K562 (cell line): ENCODE results near the gene SOCS3. TPM values are rescaled to one million over a fixed set of nuclear protein-coding genes. Genes with fewer than 3 reads are reported as not detected.

Experiments used
- ATAC-seq: fragments of 200-7000 bp; cut with Tn5 transposase; 3 replicates; pipeline ENCODE4 v1.9.1; 2020; ENCODE audit warnings: moderate library complexity
- BruUV-seq: library from RNA; stranded (reverse); fragments of 400-500 nt; replicated peaks from 2 replicates; lab custom pipeline; 2021; lab: Mats Ljungman, UMichigan
- CTCF ChIA-PET: fragments of 300-600 bp; formaldehyde crosslinking; extraction: SDS; loops from one replicate; lab custom pipeline; 2021; ENCODE audit warnings: low intra/inter-chr PET ratio; lab: Yijun Ruan, JAX
- POLR2A ChIA-PET: fragments of 300-600, 350-650 bp; sonication (Branson Sonifier 250); formaldehyde crosslinking; extraction: SDS; loops from one replicate; lab custom pipeline; 2021; ENCODE audit warnings: antibody characterized with exemption, inconsistent platforms; lab: Yijun Ruan, JAX
- DNase-seq, 4 experiments: peaks; one replicate each; pipeline versions ENCODE4 v3.0.0 to v3.0.0-alpha.2; 2011 to 2018; ENCODE audit warnings: low spot score in 3 of 4, mixed read lengths in 3 of 4; ENCODE audit errors: extremely low read depth in 1 of 4
- FAIRE-seq: peaks from 2 replicates; lab custom pipeline; 2011; peaks lifted over from hg19 to GRCh38; lab: Jason Lieb, UNC
- H2AFZ ChIP-seq: 2 replicates; pipeline ENCODE4 v1.6.0; 2011; ENCODE audit warnings: low read depth, low read length, control low read depth, inconsistent platforms
- H3K27ac ChIP-seq: fragments of 200-600 bp; 3 replicates; pipeline ENCODE4 v1.8.0; 2011; ENCODE audit warnings: low read depth, mild to moderate bottlenecking, control low read depth, inconsistent platforms, low read length, moderate library complexity, mixed read lengths; ENCODE audit errors: extremely low read depth
- H3K27me3 ChIP-seq, 2 experiments: fragments of 300-600 bp in 1 of 2; 2 replicates in 1 of 2; 3 replicates in 1 of 2; pipeline versions ENCODE4 v1.6.0 to v1.8.0; 2011; ENCODE audit warnings: inconsistent platforms in 2 of 2, low read length in 2 of 2, mild to moderate bottlenecking in 1 of 2, mixed read lengths in 1 of 2, moderate library complexity in 1 of 2; ENCODE audit not compliant: control insufficient read depth in 2 of 2, insufficient read depth in 2 of 2
- H3K36me3 ChIP-seq: fragments of 300-600 bp; 3 replicates; pipeline ENCODE4 v1.8.0; 2011; ENCODE audit warnings: mild to moderate bottlenecking, low read length, inconsistent platforms; ENCODE audit not compliant: control insufficient read depth, insufficient read depth
- H3K4me1 ChIP-seq, 2 experiments: fragments of 200-600 bp in 1 of 2; replicated peaks in 1 of 2; 2 replicates in 1 of 2; 3 replicates in 1 of 2; pipeline versions ENCODE4 v1.5.1 to v1.8.0; 2011; ENCODE audit warnings: inconsistent platforms in 2 of 2, low read length in 2 of 2, mild to moderate bottlenecking in 1 of 2, mixed read lengths in 1 of 2, moderate library complexity in 1 of 2; ENCODE audit not compliant: control insufficient read depth in 2 of 2, insufficient read depth in 2 of 2
- H3K4me2 ChIP-seq: 2 replicates; pipeline ENCODE4 v1.6.1; 2011; ENCODE audit warnings: low read length, control low read depth, inconsistent platforms, mixed read lengths; ENCODE audit not compliant: insufficient read depth
- H3K4me3 ChIP-seq: fragments of 200-600 bp; sonication (generic), shearing (Covaris generic); 2 replicates; pipeline ENCODE4 v1.5.1; 2016; ENCODE audit warnings: control low read depth, inconsistent platforms
- H3K79me2 ChIP-seq: fragments of 200-600 bp; 3 replicates; pipeline ENCODE4 v1.8.0; 2011; ENCODE audit warnings: low read length, inconsistent platforms; ENCODE audit not compliant: control insufficient read depth, insufficient read depth
- H3K9ac ChIP-seq, 2 experiments: 2 replicates each; pipeline versions ENCODE4 v1.6.0 to v1.6.1; 2011; ENCODE audit warnings: low read depth in 2 of 2, low read length in 2 of 2, control low read depth in 1 of 2, inconsistent platforms in 1 of 2, mild to moderate bottlenecking in 1 of 2, mixed read lengths in 1 of 2; ENCODE audit not compliant: insufficient read depth in 1 of 2
- H3K9me1 ChIP-seq: one replicate; pipeline ENCODE4 v1.6.0; 2011; ENCODE audit warnings: inconsistent platforms, mild to moderate bottlenecking, low read length, moderate library complexity; ENCODE audit not compliant: control insufficient read depth, insufficient read depth
- H3K9me3 ChIP-seq: replicated peaks from 2 replicates; pipeline ENCODE4 v1.5.1; 2011; ENCODE audit warnings: low read depth, low read length, inconsistent platforms; ENCODE audit not compliant: control insufficient read depth, insufficient read depth
- H4K20me1 ChIP-seq: replicated peaks from 2 replicates; pipeline ENCODE4 v1.6.1; 2011; ENCODE audit warnings: low read length, inconsistent platforms, mixed read lengths; ENCODE audit not compliant: control insufficient read depth, insufficient read depth
- CBX2 ChIP-seq: fragments of 200-600 bp; sonication (generic); IDR thresholded peaks from one replicate; pipeline ENCODE4 v1.6.1; 2012; ENCODE audit warnings: mild to moderate bottlenecking, low read length, inconsistent platforms; ENCODE audit not compliant: insufficient read depth, poor library complexity, severe bottlenecking
- FOXK1 ChIP-seq: sonication (generic); formaldehyde crosslinking; IDR thresholded peaks from 2 replicates; pipeline ENCODE4 v1.8.0; 2022; ENCODE audit warnings: missing genetic modification reagents, mild to moderate bottlenecking, borderline replicate concordance
- HEY1 ChIP-seq: fragments of 250-450 bp; sonication (Bioruptor Pico); IDR thresholded peaks from 2 replicates; pipeline ENCODE4 v1.5.0; 2020; ENCODE audit warnings: mild to moderate bottlenecking, moderate library complexity, borderline replicate concordance
- HMGXB4 ChIP-seq: sonication (generic); formaldehyde crosslinking; IDR thresholded peaks from 2 replicates; pipeline ENCODE4 v1.8.1; 2023; ENCODE audit warnings: mild to moderate bottlenecking, missing genetic modification reagents
- KAT7 ChIP-seq: sonication (generic); formaldehyde crosslinking; IDR thresholded peaks from 2 replicates; pipeline ENCODE4 v1.8.0; 2022; ENCODE audit warnings: missing genetic modification reagents, mild to moderate bottlenecking, borderline replicate concordance
- NR0B1 ChIP-seq: fragments of 450-650 bp; IDR thresholded peaks from one replicate; pipeline ENCODE4 v1.6.1; 2018; ENCODE audit warnings: mild to moderate bottlenecking, moderate library complexity; ENCODE audit not compliant: partially characterized antibody
- PML ChIP-seq: IDR thresholded peaks from 2 replicates; pipeline ENCODE4 v1.6.1; 2012; ENCODE audit warnings: low read length, inconsistent platforms
- SAFB ChIP-seq: fragments of 200-400 bp; formaldehyde crosslinking; IDR thresholded peaks from 2 replicates; pipeline ENCODE4 v1.6.1; 2017; ENCODE audit warnings: low read depth, low read length, borderline replicate concordance
- SRSF9 ChIP-seq: fragments of 200-400 bp; formaldehyde crosslinking; IDR thresholded peaks from 2 replicates; pipeline ENCODE4 v1.6.1; 2017; ENCODE audit warnings: low read depth, low read length, borderline replicate concordance
- TAF9B ChIP-seq: fragments of 450-650 bp; IDR thresholded peaks from 2 replicates; pipeline ENCODE4 v1.6.1; 2018; ENCODE audit warnings: mild to moderate bottlenecking; ENCODE audit not compliant: partially characterized antibody
- TCF15 ChIP-seq: fragments of 250-450 bp; sonication (Bioruptor Pico); IDR thresholded peaks from 2 replicates; pipeline ENCODE4 v1.8.0; 2022; ENCODE audit warnings: moderate library complexity, mild to moderate bottlenecking, inconsistent platforms
- ZNF561 ChIP-seq: fragments of 450-650 bp; formaldehyde crosslinking; conservative IDR thresholded peaks from 2 replicates; pipeline ENCODE4 v1.4.0; 2020; ENCODE audit warnings: mild to moderate bottlenecking, moderate library complexity
- ZNF644 ChIP-seq: fragments of 200-800 bp; sonication (Bioruptor generic); IDR thresholded peaks from 2 replicates; pipeline ENCODE4 v1.6.1; 2016; ENCODE audit warnings: low read depth, missing genetic modification characterization, missing compliant biosample characterization
- WGBS: fragments of 100-300 bp; shearing (Covaris generic); methylation state at CpG from one replicate; pipeline ENCODE4 v1.1.6; 2016; ENCODE audit warnings: low coverage, mixed read lengths; ENCODE audit not compliant: insufficient coverage; ENCODE audit errors: missing lambda C conversion rate; 5-methylcytosine and 5-hydroxymethylcytosine counted together
- in situ Hi-C: fragments of 300-500 bp; cut with MboI; formaldehyde crosslinking; loops from 4 replicates; pipeline ENCODE4 v1.15.0; 2018; ENCODE audit warnings: inconsistent platforms, mixed read lengths
- intact Hi-C: fragments of 100-400 bp; cut with micrococcal nuclease; formaldehyde crosslinking; loops from 2 replicates; pipeline ENCODE4 v1.14.2; 2022
- polyA plus RNA-seq, 8 experiments: library from polyadenylated mRNA; depleted of rRNA in 4 of 8; stranded (reverse) in 5 of 8; unstranded in 3 of 8; fragments of >200 nt; fragmentation: Nextera tagmentation in 2 of 8; fragmentation: Illumina TruSeq in 1 of 8; extraction: Ambion mirVana in 2 of 8; extraction: Trizol in 1 of 8; gene quantifications; 2 replicates each; pipeline versions ENCODE4 v1.2.1 to v1.2.3, GENCODE V29; 2011 to 2014; ENCODE audit warnings: inconsistent platforms in 1 of 8, missing spikeins in 1 of 8
- total RNA-seq, 7 experiments: library from RNA; depleted of rRNA in 6 of 7; stranded (reverse); fragments of >200 nt in 6 of 7; fragmentation: Illumina TruSeq in 2 of 7; extraction: Trizol in 2 of 7; gene quantifications; 2 replicates each; pipeline versions ENCODE4 v1.2.1 to v1.2.3, GENCODE V29; 2011 to 2021; ENCODE audit warnings: low replicate concordance in 1 of 7

Gene SOCS3
- total and polyA plus RNA-seq, 9 of the 15 experiments (the other 6 are each of a cell fraction or from before 2014, with no cell fraction given): 0.56 to 38.9 (median 13.7) TPM

- Histone ChIP-seq H3K36me3 (no peaks in the 10 kb centered on the region), H3K79me2 (no peaks in the 10 kb centered on the region), H3K27ac (no peak overlapping the region), H3K9me1 (no peaks in the 10 kb centered on the region), H3K4me3 (no peak overlapping the region), H3K9ac (no peak overlapping the region), H2AFZ (0 out of 2 replicates have a peak overlapping the region, but pooled peaks have one; percentile 23), H3K4me1 (peaks cover 0 to 3% of the 10 kb centered on the region in 2 experiments; a peak in 2 of 5 replicates), H3K27me3 (no peaks in the 10 kb centered on the region), H3K9me3 (no peaks in the 10 kb centered on the region), H3K4me2 (no peak overlapping the region), H4K20me1 (no peaks in the 10 kb centered on the region)
- intact Hi-C loops (no loop called here), in situ Hi-C loops (no loop called here)
- no peak for ATAC-seq
- ChIA-PET POLR2A (interaction anchor here (0.9 to 1.8 kb wide), 3 partner anchors 9 to 147 kb away, joined by 3 to 5 read pairs (median 4); no protein-coding TSS in a partner anchor), CTCF (no interaction called here)
- TF ChIP-seq FOXK1 (CRISPR knock-in tag): no peak
- TF ChIP-seq TCF15: no peak
- TF ChIP-seq TAF9B: no peak
- no peak for DNase-seq
- FAIRE-seq: no peak
- 44% methylated on average over 6 of the region's 11 CpGs for WGBS
- BruUV-seq: no TSS peak
Observed at GRCh38 chr17:78335209-78335608, 24.7 kb downstream of the SOCS3 start.

- no peak overlapping the region for H3K27ac ChIP-seq
- in situ Hi-C loops: no loop called here
- ChIA-PET CTCF (no interaction called here), POLR2A (no interaction called here)
- no peak for DNase-seq
- intact Hi-C loops: no loop called here
- H2AFZ ChIP-seq: peak overlapping the region; percentile 34
- H3K9me1 ChIP-seq: no peaks in the 10 kb centered on the region
- no peaks in the 10 kb centered on the region for H3K27me3 ChIP-seq
- no peaks in the 10 kb centered on the region for H4K20me1 ChIP-seq
- no peak overlapping the region for H3K4me3 ChIP-seq
- no peak overlapping the region for H3K9ac ChIP-seq
- ATAC-seq: no peak
- H3K36me3 ChIP-seq: no peaks in the 10 kb centered on the region
- H3K4me1 ChIP-seq: peaks cover 0 to 11% of the 10 kb centered on the region in 2 experiments; a peak in 4 of 5 replicates
- 37% methylated on average over 4 of the region's 4 CpGs for WGBS
- H3K4me2 ChIP-seq: no peak overlapping the region
- BruUV-seq: no TSS peak
- no peak for FAIRE-seq
- H3K79me2 ChIP-seq: no peaks in the 10 kb centered on the region
- H3K9me3 ChIP-seq: no peaks in the 10 kb centered on the region
- no peak for TF ChIP-seq ZNF561
- TF ChIP-seq SRSF9: no peak
- no peak for TF ChIP-seq HEY1 (CRISPR knock-in tag)
- TF ChIP-seq PML: no peak
- no peak for TF ChIP-seq CBX2
- TF ChIP-seq NR0B1: no peak
- no peak for TF ChIP-seq KAT7 (CRISPR knock-in tag)
- no peak for TF ChIP-seq ZNF644 (tag)
- TF ChIP-seq SAFB: no peak
- TF ChIP-seq HMGXB4 (CRISPR knock-in tag): no peak
- TF ChIP-seq, all 486 proteins: peak for 0
Observed at GRCh38 chr17:78332991-78333390, 26.9 kb downstream of the SOCS3 start.
